Fibroblast of villous mesenchyme (primary cell): ENCODE results near the gene GLYATL1B. TPM values are rescaled to one million over a fixed set of nuclear protein-coding genes. Genes with fewer than 3 reads are reported as not detected.
"Not testable (repeated sequence)": the region's sequence is repeated elsewhere in the genome, so short reads cannot be mapped to it uniquely, and the experiment has no call there.

Experiments
- DNase-seq: peaks from one replicate; pipeline ENCODE4 v3.0.0-alpha.2; 2010; ENCODE audit warnings: low read depth
- H3K4me3 ChIP-seq: 2 replicates; pipeline ENCODE4 v1.5.1; 2011; ENCODE audit warnings: low read depth, mild to moderate bottlenecking, low read length
- CTCF ChIP-seq: IDR thresholded peaks from 2 replicates; pipeline ENCODE4 v1.5.1; 2012; ENCODE audit warnings: low read depth, mild to moderate bottlenecking, low read length; ENCODE audit not compliant: insufficient read depth
- total RNA-seq: library from RNA; depleted of rRNA; stranded (reverse); fragments of >200 nt; gene quantifications from 2 replicates; pipeline ENCODE4 v1.2.3, GENCODE V29; 2012

Gene GLYATL1B
- total RNA-seq, 1 donor: not detected

DNA sequence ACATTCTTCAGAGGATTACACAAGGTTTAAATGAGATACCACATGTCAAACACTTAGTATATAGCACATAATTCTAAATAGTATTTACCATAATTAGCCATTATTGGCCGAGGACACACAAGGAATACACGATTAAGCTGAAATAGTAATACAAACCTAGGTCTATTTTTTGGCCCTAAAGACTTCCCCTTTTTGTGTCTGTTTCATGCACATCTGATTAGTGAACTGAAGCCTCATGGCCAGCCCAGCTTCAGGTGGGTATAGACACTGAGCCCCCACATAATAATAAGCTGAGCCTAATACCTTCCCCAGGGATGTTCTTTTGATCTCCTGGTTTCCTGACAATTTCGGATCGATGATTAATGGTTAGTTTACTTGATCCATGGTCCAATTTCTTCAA is 2.1 kb downstream of the GLYATL1B start:
- no peak for TF ChIP-seq CTCF
- DNase-seq: no peak
- H3K4me3 ChIP-seq: no peak overlapping the region

- not testable (repeated sequence) for H3K4me3 ChIP-seq, DNase-seq
Measured at GRCh38 chr11:59093576-59093975, 7.5 kb downstream of the GLYATL1B start.

- DNase-seq, H3K4me3 ChIP-seq: not testable (repeated sequence)
Measured at GRCh38 chr11:59095225-59095624, 9.1 kb downstream of the GLYATL1B start.

- DNase-seq, H3K4me3 ChIP-seq: not testable (repeated sequence)
Measured at GRCh38 chr11:59095972-59096575, 10.0 kb downstream of the GLYATL1B start.

GRCh38 chr11:59097113-59097708 is 11.1 kb downstream of the GLYATL1B start:
- peak; percentile 66 for DNase-seq
- TF ChIP-seq CTCF: peak; percentile 79
- H3K4me3 ChIP-seq: no peak overlapping the region

DNA sequence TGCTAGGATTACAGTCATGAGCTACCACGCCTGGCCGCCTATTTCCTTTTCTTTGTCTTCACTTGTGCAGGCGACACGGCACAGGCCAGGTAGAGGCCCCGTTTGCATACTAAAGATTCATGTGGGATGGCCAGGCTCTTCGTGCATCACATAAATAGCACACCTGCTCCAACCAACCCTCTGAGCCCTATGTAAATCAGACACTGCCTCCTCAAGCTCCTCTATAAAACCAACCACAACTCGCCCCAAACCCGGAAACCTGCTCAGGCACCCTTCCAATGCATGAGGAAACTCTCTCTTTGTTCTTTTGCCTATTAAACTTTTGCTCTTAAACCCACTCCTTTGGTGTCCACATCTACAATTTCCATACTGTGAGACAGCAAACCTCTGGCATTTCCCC is 11.8 kb downstream of the GLYATL1B start:
- H3K4me3 ChIP-seq, DNase-seq: not testable (repeated sequence)

GRCh38 chr11:59102259-59102765 is 16.2 kb downstream of the GLYATL1B start:
- TF ChIP-seq CTCF: peak; percentile 39
- H3K4me3 ChIP-seq: peak overlapping the region; percentile 50
- DNase-seq: peak; percentile 29

GRCh38 chr11:59106363-59107336 is 20.5 kb downstream of the GLYATL1B start, which contains the start of gene FAM111B:
Gene FAM111B (plus strand): TSS chr11:59107237. CDS start chr11:59109626, 2,389 bp downstream.
- DNase-seq: peak; percentile 88
- peak within 1 kb of the TSS; percentile 69 for H3K4me3 ChIP-seq
- peak; percentile 23 for TF ChIP-seq CTCF

DNA sequence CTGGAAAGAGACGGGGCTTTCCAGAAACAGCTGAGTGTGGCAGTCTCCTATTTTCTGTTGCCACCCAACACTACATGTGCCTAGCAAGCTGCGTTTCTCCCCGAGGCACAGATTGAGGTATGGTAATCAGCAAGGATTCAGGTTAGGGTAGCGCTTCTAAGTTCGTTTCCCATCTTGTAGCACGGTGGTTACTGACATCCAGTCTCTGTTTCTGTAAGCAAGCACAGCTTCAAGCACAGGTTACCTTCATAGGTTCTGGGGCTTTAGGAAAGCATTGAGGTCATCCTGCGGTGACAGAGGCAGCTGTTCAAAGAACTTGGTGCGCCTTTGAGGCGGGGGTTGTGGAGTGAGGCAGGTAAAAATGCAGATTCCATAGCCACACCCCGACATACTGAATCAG is 21.6 kb downstream of the GLYATL1B start:
- DNase-seq: not testable (repeated sequence)

More for the DNA sequence above, 21.6 kb downstream of the GLYATL1B start:
- peak overlapping the region; percentile 69 for H3K4me3 ChIP-seq
